NCI-H446 treated with DMSO at 0.1 percent for 48 hours (cell line): ENCODE measurements around the gene PEX14.

ENCODE experiments used
- DNase-seq: peaks from one replicate; lab custom pipeline; 2025; lab: John Stamatoyannopoulos, UW

The PEX14 gene

GRCh38 chr1:10617931-10618885 lies 143.5 kb downstream of the PEX14 start:
- DNase-seq, result no peak

GRCh38 chr1:10620776-10621175 lies 146.0 kb downstream of the PEX14 start:
- no peak for DNase-seq

DNA sequence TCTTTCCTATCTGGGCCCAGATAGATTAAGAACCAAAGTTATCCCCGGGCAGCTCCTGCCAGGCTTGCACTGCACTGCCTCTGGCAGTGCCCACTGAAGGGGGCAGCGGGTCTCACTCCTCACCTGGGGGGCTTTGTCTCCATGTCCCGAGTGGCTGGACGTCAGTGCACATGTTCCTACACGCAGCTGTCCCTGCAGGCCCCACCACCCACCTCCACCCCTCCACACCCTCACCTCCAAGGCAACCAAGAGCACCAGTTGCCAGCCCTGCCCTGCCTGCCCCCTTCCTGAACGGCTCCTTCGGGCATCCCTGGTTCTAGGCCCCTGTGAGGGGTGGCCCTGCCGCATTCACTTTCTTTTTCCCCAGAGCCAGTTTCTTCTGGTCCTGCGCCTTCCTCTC lies 147.2 kb downstream of the PEX14 start:
- no peak for DNase-seq

DNA sequence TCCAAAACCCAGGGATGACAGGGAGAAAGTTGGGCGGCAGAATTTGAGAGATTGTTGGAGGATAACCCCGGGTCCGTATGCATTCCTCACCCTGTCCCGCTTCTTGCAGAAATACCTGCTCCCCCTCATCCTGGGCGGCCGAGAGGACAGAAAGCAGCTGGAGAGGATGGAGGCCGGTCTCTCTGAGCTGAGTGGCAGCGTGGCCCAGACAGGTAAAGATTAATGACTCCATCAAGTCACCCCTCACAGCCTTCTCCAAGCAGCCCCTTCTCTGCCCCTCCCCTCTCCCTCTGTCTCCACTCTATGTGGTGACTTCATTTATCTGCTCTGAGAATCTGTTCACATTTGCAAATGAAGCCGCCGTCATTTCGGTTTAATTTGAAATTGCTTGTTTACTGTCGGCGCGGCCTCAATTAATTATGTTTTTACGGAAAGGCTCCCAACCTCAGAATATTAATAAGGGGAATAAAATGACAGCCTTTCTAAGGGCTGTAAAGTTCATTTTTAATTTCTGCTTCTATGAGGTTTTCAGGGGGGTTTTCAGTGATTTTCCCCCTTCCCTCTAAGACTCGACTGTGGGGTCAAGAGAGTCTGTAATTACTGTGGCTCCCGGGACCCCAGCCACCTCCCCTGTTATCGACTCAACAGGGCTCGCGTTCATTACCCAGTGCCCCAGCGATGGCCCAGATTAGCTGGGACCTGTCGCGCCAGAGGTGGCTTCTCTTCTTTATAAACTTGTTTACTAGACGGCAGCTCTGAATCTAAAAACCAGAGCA lies 148.3 kb downstream of the PEX14 start:
- DNase-seq, result no peak

DNA sequence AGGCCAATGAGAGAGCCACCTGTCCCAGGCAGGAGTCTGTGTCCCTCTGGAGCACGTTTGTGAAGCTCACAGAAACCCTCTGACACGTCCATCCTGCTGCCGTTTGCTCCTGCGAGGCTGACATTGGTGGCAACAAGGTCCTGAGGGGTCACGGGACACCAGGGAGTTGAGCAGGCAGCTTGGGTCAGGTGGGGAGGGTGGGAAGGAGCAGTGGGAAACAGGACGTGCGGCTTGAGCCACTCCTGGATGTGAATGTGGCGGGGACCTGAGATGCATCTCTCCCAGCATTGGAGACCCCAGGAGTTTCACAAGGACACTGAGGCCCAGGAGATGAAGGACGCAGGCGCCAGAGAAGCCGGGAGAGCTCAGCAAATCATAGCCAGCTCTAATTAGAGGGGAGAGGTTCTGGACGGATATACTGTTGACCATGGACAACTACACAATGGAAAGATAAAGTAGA lies 149.0 kb downstream of the PEX14 start:
- no peak for DNase-seq

- DNase-seq, result no peak
Measured at GRCh38 chr1:10624256-10625050, 149.7 kb downstream of the PEX14 start.

GRCh38 chr1:10625076-10625475 lies 150.3 kb downstream of the PEX14 start:
- DNase-seq, result no peak

- no peak for DNase-seq
Measured at GRCh38 chr1:10625554-10625953, 150.8 kb downstream of the PEX14 start.

DNA sequence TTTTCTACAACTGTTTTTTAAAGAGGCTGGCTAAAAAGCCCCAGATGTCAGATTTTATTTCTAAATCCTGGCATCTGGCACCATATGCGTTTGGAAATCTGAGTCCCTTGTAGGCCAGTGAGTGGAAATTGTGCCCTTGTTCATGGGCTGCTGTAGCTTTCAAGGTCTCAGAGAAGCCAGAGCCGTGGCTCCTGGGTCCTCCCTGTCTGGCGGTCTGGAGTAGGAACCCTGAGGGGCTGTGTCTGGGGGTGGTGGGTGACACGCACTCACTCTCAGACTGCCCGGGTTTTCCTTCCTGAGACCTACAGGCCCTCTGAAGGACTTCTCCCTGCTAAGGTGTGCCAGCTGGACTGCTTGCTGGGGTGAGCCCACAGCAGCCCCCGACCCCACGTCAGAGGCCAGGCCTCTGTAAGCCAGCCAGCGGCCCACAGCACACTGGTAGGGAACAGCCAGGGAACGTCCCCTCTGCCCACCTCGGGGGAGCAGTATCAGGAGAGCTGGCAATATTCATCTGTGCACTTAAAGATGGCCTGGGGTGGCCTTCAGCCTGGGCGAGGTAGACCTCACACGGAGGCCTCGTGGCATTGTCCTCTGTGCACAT lies 151.5 kb downstream of the PEX14 start:
- no peak for DNase-seq

DNA sequence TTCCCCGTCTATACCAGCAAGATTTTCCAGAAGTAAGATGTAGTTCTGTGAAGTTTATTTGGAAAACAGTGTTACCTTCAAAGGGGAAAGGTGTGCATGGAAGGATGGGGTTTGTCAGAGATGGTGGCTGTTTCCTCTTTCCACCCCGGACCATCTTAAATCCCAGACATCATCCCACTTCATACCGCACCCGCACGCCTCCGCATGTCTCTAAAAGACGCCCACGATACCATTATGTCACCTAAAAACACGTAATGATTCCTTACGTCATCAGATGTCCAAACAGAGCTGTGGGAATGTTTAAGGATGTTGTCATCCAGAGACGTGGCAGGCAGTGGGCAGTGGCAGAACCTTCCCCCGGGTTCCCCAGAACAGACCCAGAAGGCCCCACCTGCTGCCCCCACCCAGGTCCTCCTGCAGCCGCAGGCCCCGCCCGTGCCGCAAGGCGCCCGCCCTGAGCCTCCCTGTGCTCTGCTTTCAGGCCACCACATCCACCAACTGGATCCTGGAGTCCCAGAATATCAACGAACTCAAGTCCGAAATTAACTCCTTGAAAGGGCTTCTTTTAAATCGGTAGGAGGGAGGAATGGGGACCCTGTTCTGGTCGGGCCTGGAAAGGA lies 152.2 kb downstream of the PEX14 start:
- DNase-seq, result no peak

- DNase-seq, result peak; percentile 18
Measured at GRCh38 chr1:10628685-10629084, 153.9 kb downstream of the PEX14 start.

DNA sequence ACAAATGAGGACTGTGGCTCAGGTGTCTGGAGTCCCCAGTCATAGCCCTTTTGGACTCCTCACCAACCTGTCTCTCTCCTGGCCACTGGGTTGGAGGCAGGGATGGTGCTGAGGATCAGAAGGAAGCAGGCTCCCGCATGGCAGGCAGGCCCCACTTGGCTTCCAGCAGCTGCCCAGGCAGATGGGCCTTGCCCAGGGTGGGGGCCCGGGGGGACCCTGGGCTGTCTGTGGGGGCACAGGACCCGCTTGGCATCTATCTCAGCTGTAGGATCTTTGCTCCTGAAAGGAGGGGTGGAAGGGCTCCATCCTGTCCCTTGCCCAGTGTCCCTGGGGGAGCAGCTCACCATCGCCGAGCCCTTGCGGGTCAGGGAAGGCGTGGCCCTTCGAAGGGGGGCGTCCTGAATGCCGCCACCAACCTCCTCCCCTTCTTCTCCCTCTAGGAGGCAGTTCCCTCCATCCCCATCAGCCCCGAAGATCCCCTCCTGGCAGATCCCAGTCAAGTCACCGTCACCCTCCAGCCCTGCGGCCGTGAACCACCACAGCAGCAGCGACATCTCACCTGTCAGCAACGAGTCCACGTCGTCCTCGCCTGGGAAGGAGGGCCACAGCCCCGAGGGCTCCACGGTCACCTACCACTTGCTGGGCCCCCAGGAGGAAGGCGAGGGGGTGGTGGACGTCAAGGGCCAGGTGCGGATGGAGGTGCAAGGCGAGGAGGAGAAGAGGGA lies 154.5 kb downstream of the PEX14 start:
- no peak for DNase-seq

GRCh38 chr1:10629816-10630571 lies 155.2 kb downstream of the PEX14 start:
- DNase-seq, result no peak

DNA sequence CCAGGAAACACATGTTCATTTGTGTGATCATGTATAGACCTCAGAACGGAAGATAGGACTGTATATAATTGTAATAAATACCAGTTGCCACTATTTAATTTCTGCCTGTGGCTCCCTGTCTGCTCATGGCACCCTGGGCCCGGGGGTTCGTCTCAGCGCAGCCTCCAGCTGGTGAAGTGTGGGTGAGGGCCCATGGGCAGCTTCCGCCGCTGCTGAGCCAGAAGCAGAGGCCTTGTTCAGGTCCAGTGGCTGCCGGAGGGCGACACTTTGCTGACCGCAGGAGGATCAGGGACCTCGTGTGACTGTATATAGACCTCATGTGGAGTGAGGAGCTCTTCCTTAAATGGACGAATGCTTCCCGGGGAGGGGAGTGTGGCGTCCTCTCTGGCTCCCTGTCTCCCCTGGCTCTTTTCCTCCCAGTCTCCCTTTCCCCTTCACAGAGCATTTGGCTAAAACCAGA lies 155.9 kb downstream of the PEX14 start:
- DNase-seq, result no peak

DNA sequence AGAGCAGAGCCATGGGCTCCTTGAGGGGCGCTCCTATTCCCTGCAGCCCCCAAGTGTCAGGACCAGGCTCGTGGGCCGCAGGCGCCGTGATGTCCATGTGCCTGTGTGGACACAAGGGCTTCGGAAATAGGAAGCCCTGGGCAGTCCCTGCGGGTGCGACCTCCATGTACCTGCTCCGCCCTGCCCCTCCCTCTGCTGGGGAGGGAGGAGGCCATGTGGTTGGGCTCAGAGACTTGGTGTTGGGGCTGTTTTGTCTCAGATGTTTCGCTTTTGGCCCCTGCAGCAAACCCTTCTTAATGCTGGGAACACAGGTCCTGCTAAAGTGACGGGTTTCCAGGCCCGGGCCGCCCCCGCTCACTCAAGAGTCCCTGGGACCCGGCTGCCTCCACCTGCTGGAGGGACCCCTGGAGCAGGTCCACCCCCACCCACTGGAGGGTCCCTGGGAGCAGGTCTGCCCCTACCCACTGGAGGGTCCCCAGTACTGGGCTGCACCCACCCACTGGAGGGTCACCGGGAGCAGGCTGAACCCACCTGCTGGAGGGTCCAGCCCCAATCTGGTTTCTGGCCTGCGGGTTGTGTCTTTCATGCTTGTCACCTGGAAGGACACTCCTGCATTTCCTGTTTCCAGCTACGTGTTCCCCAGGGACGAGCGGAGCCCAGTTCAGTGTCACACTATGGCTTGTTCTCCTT lies 156.5 kb downstream of the PEX14 start:
- DNase-seq, result no peak

DNA sequence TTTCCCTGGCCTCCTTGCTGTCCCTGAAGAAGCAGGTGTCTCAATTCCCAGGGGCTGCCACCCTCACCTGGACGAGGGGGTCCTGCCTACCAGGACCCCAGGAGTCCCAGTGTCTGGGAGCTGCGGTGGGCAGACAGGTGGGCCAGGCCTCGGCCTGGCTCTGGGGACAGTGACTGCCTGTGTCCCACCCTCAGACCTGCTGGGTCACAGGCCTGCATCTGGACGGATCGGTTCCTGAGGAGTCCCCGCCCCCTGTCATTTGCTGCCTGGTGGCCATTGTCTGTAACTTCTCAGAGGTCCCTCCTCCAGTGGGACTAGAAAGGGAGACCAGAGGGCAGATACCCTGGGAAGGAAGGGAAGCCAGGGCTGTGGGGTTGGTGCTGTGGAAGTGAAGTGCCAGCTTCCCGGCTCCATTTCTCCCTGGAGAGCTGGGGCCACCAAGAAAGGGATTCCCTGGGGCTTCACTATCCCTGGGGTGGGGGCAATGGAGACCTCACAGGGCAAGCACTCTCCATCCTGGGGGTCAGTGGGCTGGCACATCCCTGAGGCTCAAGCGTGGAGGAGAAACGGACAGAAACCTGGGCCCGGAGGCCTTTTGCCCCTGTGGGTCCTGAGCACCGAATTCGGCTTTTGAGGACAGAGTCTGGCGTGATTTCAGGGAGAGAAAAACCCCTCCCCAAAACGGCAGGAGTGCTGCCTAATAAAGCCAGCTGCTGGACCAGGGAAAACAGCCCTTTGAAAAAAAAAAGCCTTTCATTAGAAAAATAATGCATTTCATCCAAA lies 157.3 kb downstream of the PEX14 start:
- no peak for DNase-seq

- no peak for DNase-seq
Measured at GRCh38 chr1:10632691-10633090, 157.9 kb downstream of the PEX14 start.

DNA sequence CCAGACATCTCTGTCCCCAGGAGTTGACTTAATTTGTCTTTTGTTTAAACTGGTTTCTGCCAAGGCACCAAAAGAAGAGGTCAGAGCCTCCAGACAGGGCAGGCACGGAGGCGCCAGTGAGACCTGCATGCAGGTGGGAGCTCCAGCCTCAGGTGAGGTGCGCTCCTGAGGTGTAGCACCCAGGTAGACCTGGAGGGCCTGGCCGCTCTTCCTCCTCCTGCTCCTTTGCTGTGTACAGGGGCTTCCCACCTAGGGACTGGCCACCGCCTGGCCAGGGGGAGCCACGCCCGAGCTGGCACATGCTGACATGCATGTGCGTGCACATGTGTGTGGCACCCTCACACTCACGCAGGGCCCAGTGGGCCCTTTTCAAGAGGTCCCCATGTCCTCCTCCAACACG lies 158.7 kb downstream of the PEX14 start:
- DNase-seq, result no peak
